NT2/D1 (cell line): ENCODE measurements around the gene OPTN.
A peak's percentile ranks its signal among the peaks of the same experiment; 100 is the strongest.
"Not testable (repeated sequence)": the region's sequence is repeated elsewhere in the genome, so short reads cannot be mapped to it uniquely, and the experiment has no call there.

Source experiments
- DNase-seq: peaks from one replicate; pipeline ENCODE4 v3.0.0-alpha.2; 2011; ENCODE audit warnings: low read depth, low spot score
- H3K27me3 ChIP-seq: 2 replicates; pipeline ENCODE4 v1.6.0; 2011; ENCODE audit warnings: mild to moderate bottlenecking; ENCODE audit not compliant: insufficient read length, insufficient read depth
- H3K36me3 ChIP-seq: 2 replicates; pipeline ENCODE4 v1.6.1; 2011; ENCODE audit warnings: mild to moderate bottlenecking, low read length, mixed read lengths; ENCODE audit not compliant: insufficient read depth, insufficient read length
- H3K4me1 ChIP-seq: 2 replicates; pipeline ENCODE4 v1.5.1; 2011; ENCODE audit not compliant: insufficient read depth, insufficient read length
- H3K4me3 ChIP-seq: 2 replicates; pipeline ENCODE4 v1.5.1; 2011; ENCODE audit warnings: low read depth; ENCODE audit not compliant: insufficient read length
- H3K9ac ChIP-seq: 2 replicates; pipeline ENCODE4 v1.6.0; 2011; ENCODE audit warnings: low read depth; ENCODE audit not compliant: insufficient read length
- H3K9me3 ChIP-seq: 2 replicates; pipeline ENCODE4 v1.5.1; 2011; ENCODE audit warnings: mild to moderate bottlenecking, low read length; ENCODE audit not compliant: insufficient read depth
- SUZ12 ChIP-seq: IDR thresholded peaks from 2 replicates; pipeline ENCODE4 v1.6.1; 2011; ENCODE audit not compliant: insufficient read length, insufficient read depth; ENCODE audit errors: extremely low read depth
- YY1 ChIP-seq: IDR thresholded peaks from 2 replicates; pipeline ENCODE4 v1.6.1; 2011; ENCODE audit not compliant: insufficient read length, insufficient read depth
- ZNF274 ChIP-seq: IDR thresholded peaks from 2 replicates; pipeline ENCODE4 v1.6.1; 2011; ENCODE audit warnings: mild to moderate bottlenecking, low read depth, low read length

OPTN gene

GRCh38 chr10:13152296-13152695 lies 52.3 kb downstream of the OPTN start:
- Histone ChIP-seq H3K9ac (no peak overlapping the region), H3K9me3 (no peaks in the 10 kb centered on the region), H3K36me3 (no peaks in the 10 kb centered on the region), H3K27me3 (no peaks in the 10 kb centered on the region), H3K4me3 (no peak overlapping the region), H3K4me1 (no peaks in the 10 kb centered on the region)
- TF ChIP-seq ZNF274 (no peak), SUZ12 (no peak), YY1 (no peak)
- no peak for DNase-seq

- not testable (repeated sequence) for DNase-seq, H3K4me3 ChIP-seq, H3K36me3 ChIP-seq, H3K27me3 ChIP-seq, H3K9ac ChIP-seq, H3K9me3 ChIP-seq, H3K4me1 ChIP-seq
Observed at GRCh38 chr10:13155860-13156259, 55.9 kb downstream of the OPTN start.

- Histone ChIP-seq H3K27me3 (no peaks in the 10 kb centered on the region), H3K4me1 (no peaks in the 10 kb centered on the region), H3K9me3 (no peaks in the 10 kb centered on the region), H3K36me3 (no peaks in the 10 kb centered on the region), H3K9ac (no peak overlapping the region), H3K4me3 (no peak overlapping the region)
- no peak for TF ChIP-seq SUZ12
- TF ChIP-seq ZNF274: no peak
- TF ChIP-seq YY1: no peak
- no peak for DNase-seq
Observed at GRCh38 chr10:13158401-13158800, 58.4 kb downstream of the OPTN start.

- no peaks in the 10 kb centered on the region for H3K9me3 ChIP-seq
- peak; percentile 94 for DNase-seq
- TF ChIP-seq ZNF274: no peak
- peak; percentile 79 for TF ChIP-seq YY1
- no peak for TF ChIP-seq SUZ12
- peaks cover 25% of the 10 kb centered on the region for H3K36me3 ChIP-seq
- H3K27me3 ChIP-seq: no peaks in the 10 kb centered on the region
- H3K9ac ChIP-seq: peak within 1 kb of the TSS; percentile 77
- H3K4me3 ChIP-seq: peak within 1 kb of the TSS; percentile 55
- H3K4me1 ChIP-seq: no peaks in the 10 kb centered on the region
Observed at GRCh38 chr10:13160934-13161856, 61.2 kb downstream of the OPTN start, which contains the start of gene MCM10. Gene MCM10, plus strand, starts transcription at chr10:13161558. Its CDS starts 2,645 bp downstream, at chr10:13164203.

GRCh38 chr10:13161857-13162271 lies 61.9 kb downstream of the OPTN start:
- Histone ChIP-seq H3K36me3 (peaks cover 28% of the 10 kb centered on the region), H3K27me3 (no peaks in the 10 kb centered on the region), H3K4me1 (no peaks in the 10 kb centered on the region), H3K9ac (peak overlapping the region; percentile 77), H3K4me3 (peak overlapping the region; percentile 55), H3K9me3 (no peaks in the 10 kb centered on the region)
- TF ChIP-seq YY1 (no peak), ZNF274 (no peak)
- no peak for DNase-seq

- H3K36me3 ChIP-seq: peaks cover 43% of the 10 kb centered on the region
- no peak for DNase-seq
- no peak overlapping the region for H3K9ac ChIP-seq
- no peaks in the 10 kb centered on the region for H3K4me1 ChIP-seq
- H3K27me3 ChIP-seq: no peaks in the 10 kb centered on the region
- no peaks in the 10 kb centered on the region for H3K9me3 ChIP-seq
- no peak overlapping the region for H3K4me3 ChIP-seq
- TF ChIP-seq YY1: no peak
Observed at GRCh38 chr10:13163859-13164258, 63.9 kb downstream of the OPTN start.

GRCh38 chr10:13165177-13165576 lies 65.2 kb downstream of the OPTN start:
- Histone ChIP-seq H3K4me3 (no peak overlapping the region), H3K9ac (no peak overlapping the region), H3K27me3 (no peaks in the 10 kb centered on the region), H3K9me3 (no peaks in the 10 kb centered on the region), H3K4me1 (no peaks in the 10 kb centered on the region), H3K36me3 (peaks cover 49% of the 10 kb centered on the region)
- DNase-seq: no peak
- TF ChIP-seq ZNF274: no peak
- no peak for TF ChIP-seq SUZ12
- TF ChIP-seq YY1: no peak
